Measurements from ENCODE around the gene LGALS12.

The LGALS12 gene

DNA sequence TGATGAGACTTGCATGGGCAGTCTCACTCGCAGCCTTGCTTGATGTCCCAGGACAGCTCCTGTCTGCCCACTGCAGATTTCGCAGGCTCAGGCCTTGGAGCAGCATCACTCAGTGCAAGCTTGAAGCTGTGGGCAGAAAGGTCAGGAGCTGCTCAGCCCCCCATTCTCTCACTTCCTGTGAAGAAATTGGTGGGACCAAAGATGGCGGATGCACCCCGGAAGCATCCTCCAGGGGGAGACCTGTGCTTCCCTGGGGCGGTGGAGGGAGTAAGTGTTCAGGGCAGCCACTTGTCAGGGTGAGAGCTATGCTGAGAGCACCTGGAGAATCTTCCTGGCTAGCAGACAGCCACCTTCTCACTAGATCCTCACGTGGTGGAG, 46.0 kb downstream of the LGALS12 start:
- TF ChIP-seq CTCF (IDR thresholded peaks at IDR 0.05; ENCODE audit: insufficient read depth, low read length, missing control alignments), result no peak
- ChIA-PET POLR2A (no interaction called here), CTCF (no interaction called here)
- no peak for DNase-seq (ENCODE audit: low read depth, low spot score)
- H3K4me3 ChIP-seq (ENCODE audit: low read depth, low read length), result no peak overlapping the region

DNA sequence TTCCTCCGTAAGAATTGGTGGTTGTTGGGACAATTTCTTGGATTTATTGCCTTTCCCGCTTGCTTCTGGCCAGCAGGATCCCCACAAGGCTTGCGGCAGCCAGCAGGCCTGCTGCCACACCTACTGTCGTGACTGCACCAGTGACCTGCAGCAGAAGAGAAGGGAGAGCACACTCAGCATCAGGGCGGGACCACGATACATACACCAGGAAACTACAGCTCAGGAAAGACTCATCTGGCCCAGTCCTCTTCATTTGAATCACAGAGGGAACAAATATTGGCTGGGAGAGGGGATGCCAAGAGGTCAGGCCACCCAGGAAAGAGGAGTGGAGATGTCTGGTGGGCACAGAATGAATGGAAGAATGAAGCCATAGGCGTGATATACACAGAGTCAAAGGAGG, 47.0 kb downstream of the LGALS12 start:
- POLR2A ChIA-PET, result no interaction called here

GRCh38 chr11:63553759-63554158, 47.9 kb downstream of the LGALS12 start:
- no peak for TF ChIP-seq CTCF (IDR thresholded peaks at IDR 0.05; ENCODE audit: insufficient read depth, low read length, missing control alignments)
- POLR2A ChIA-PET, result no interaction called here
- H3K4me3 ChIP-seq (ENCODE audit: low read depth, low read length), result no peak overlapping the region; the same call in 1 of the 2 replicates
- no peak for DNase-seq (ENCODE audit: low read depth, low spot score)
- CTCF ChIA-PET, result no interaction called here

More for the DNA sequence above, 47.0 kb downstream of the LGALS12 start:
- DNase-seq (ENCODE audit: low read depth, low spot score), result no peak
- CTCF ChIA-PET, result no interaction called here
- no peak overlapping the region for H3K4me3 ChIP-seq (ENCODE audit: low read depth, low read length)
- TF ChIP-seq CTCF (IDR thresholded peaks at IDR 0.05; ENCODE audit: insufficient read depth, low read length, missing control alignments), result no peak

DNA sequence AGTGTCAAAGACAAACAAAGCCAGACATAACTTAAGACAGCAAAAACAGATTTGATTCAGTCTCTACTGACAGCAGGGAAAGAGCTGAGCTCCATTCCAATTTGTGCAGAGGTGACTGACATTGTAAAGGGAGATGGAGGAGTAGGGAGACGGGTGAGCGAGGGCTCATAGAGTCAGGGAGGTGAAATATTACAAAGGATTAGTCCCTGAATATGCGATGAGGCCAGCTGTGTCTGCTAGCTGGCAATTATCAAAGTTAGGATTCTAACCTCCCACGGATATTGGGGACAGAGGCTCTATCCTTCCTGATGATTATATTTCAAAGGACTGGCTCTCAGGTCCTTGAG, 49.0 kb downstream of the LGALS12 start:
- no peak for TF ChIP-seq CTCF (IDR thresholded peaks at IDR 0.05; ENCODE audit: insufficient read depth, low read length, missing control alignments)
- CTCF ChIA-PET, result no interaction called here
- no peak overlapping the region for H3K4me3 ChIP-seq (ENCODE audit: low read depth, low read length)
- POLR2A ChIA-PET, result no interaction called here
- DNase-seq (ENCODE audit: low read depth, low spot score), result no peak

GRCh38 chr11:63556404-63557013, 50.6 kb downstream of the LGALS12 start:
- no peak overlapping the region for H3K4me3 ChIP-seq (ENCODE audit: low read depth, low read length)
- DNase-seq (ENCODE audit: low read depth, low spot score), result no peak
- ChIA-PET POLR2A (interaction anchor here (0.5 kb wide), 1 partner anchor 166 kb away, joined by 3 read pairs; no protein-coding TSS in a partner anchor), CTCF (no interaction called here)
- no peak for TF ChIP-seq CTCF (IDR thresholded peaks at IDR 0.05; ENCODE audit: insufficient read depth, low read length, missing control alignments)

- CTCF ChIA-PET, result no interaction called here
- no peak for TF ChIP-seq CTCF (IDR thresholded peaks at IDR 0.05; ENCODE audit: insufficient read depth, low read length, missing control alignments)
- DNase-seq (ENCODE audit: low read depth, low spot score), result no peak
- H3K4me3 ChIP-seq (ENCODE audit: low read depth, low read length), result no peak overlapping the region
- POLR2A ChIA-PET, result no interaction called here
These were observed 51.7 kb downstream of the LGALS12 start for GRCh38 chr11:63557570-63557969.

All from AG04449 (cell line).